Tongue (tissue), 2 donors: ENCODE results near the gene JAKMIP1. TPM values are rescaled to one million over a fixed set of nuclear protein-coding genes. Genes with fewer than 3 reads are reported as not detected.

Source experiments
- DNase-seq: peaks from one replicate; pipeline ENCODE4 v3.0.0-alpha.2; 2015
- total RNA-seq: library from RNA; depleted of rRNA; stranded (reverse); fragments of >200 nt; gene quantifications from one replicate; pipeline ENCODE4 v1.2.3, GENCODE V29; 2014

JAKMIP1 gene
- total RNA-seq, 1 donor from 2014 or later, result not detected

DNA sequence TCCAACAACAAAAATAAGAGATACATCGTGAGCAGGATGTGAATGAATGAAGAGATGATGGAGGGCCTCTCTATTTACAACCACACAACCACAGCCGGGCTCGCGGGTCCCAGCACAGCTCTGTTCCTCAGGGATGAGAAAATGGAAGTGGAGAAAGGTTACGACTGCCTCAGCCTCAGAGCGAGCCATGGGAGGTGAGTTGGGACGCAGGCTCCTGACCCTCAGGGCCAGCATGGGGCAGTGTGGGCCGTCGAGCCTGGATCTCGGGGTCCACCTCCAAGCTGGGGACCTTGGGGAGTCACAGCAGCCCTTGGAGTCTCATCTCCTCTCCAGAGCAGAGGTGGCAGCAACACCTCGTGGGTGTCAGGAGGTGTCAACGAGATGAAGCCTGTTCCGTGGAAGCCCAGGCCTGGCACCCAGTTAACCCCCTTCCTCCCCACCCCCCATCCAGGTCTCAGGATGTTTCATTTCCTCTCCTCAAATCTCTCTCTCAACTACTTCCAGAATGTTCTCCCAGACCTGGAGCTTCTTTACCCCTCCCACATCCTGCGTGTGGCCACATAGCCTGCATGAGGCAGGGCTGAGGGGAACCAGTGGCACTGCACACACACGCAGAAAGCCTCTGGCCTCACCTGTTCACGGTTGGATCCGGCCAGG lies 208.1 kb downstream of the JAKMIP1 start:
- DNase-seq, result no peak

DNA sequence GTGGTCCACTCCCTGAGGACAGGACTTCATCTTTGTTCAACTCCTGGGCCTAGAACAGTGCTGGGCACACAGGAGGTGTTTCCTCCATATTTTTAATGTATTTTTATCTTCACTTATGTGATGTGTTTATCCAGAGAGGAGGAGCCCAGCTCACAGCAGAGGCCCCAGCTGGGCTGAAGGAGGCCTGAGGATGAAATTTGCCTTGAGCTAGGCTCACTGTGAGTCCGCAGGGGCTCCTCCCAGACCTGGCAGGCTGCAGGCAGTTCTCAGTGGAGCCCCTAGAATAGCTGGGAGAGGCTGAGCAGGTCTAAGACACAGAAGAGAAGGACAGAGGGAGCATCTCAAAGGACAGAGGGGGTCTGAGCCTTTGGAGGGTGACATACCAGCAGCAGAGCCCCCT lies 208.9 kb downstream of the JAKMIP1 start:
- no peak for DNase-seq

DNA sequence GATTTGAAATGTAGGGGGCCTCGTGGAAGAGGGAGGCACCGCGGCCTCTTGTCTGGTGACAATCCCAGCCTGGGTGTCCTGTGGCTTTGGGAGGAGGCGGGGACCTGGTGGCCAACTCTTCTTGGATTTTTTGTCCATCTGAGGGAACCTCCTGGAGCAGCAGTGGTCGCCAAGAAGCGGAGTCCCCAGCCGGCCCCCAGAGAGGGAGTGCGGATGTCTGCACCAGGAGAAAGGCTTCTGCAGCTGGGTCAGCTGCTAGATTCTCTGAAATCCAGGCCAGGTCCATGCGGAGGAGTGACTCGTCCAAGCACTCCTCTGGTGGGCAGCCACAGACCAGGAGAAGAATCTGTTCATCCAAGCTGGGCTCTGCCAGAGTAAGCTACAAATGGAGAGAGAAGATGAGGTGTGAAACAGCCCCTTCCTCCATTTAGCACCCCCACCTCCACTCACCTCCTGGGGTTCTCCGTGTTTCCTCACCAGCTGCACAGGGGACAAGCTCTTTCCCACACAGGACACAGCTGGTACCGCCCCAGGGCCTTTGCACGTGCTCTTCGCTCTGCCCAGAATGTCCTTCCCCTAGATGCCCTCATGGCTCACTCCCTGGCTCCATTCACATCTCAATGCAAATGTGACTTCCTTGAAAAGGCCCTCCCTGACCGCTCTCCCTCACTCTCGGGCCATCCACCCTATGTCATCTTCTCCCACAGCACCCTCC lies 209.7 kb downstream of the JAKMIP1 start:
- no peak for DNase-seq

DNA sequence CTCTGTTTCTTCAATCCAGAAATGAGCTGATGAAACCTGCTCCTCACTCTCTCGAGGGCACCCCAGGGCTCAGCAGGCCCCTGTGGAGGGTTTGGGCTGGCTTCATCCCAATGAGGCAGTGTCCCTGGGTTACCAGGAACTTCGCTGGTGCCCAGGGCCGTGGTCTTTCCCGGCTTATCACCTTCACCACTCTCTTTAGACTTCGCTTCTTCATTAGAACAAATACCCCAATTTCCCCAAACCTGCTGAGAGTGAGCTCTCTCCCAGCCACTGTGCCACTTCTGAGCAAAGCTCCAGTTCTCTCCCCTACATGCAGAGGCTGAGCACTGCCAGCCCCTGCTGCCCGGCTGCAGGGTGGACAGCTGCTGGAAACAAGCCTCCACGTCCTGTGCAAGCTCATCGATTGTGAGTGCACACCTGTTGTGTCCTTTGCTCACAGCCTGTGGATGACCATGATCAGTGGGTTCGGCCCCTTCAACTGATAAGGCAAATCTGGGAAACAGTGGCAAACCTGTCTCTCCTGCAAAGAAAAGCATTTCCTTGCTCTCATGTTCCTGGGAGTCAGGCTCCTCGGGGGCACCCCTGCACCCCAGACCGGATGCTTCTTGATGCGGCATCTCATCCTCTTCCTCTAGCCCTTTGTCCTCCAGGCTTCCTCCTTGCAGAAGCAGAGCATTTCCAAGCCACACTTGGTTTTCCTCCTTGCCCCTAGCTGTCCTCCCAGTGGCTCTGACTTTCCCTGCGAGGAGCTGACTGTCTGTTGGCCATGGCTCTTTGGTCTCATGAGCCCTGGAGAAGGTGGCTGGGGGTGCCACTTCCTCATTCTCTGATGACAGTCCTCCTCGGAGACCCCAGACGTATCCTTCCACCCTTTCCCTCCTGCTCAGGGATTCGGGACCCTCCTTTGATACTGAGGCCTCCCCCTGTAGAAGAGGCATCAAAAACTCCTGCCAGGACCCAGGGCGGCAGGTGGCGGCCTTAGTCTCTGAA lies 210.8 kb downstream of the JAKMIP1 start:
- DNase-seq, result no peak

DNA sequence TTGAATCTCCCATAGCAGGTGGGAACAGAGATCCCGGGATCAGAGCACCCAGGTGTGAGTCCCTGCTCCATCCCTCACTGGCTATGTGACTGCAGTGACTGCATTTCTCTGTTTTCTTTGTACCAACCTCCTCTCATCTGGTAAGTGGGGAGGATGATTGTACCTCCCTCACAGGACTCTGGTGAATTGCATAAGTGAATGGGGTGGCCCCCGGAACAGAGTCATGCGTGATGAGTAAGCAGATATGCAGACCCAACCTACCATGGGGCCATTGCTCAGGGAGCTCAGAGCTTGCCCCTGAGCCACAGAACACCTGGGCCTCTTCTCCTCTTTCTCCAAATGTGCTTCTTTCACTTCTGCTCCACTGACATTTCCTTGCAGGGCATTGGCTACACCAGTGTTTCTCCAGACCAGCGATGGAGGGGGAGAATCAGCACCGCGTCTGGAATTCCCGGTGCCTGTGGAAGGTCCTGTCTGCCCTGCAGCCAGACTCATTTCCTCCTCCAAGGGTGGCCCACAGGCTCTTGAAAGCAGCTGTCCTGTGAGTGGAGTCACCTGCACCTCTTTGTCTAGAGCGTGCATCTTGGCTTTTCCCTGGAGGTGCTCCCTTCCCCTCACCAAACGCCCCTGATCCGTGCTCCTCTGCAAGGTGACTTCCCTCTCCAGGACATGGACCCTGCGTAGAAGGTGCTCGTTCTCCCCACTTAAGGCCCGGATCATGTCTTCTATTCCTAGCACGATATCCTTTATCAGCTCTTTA lies 212.1 kb downstream of the JAKMIP1 start:
- no peak for DNase-seq

DNA sequence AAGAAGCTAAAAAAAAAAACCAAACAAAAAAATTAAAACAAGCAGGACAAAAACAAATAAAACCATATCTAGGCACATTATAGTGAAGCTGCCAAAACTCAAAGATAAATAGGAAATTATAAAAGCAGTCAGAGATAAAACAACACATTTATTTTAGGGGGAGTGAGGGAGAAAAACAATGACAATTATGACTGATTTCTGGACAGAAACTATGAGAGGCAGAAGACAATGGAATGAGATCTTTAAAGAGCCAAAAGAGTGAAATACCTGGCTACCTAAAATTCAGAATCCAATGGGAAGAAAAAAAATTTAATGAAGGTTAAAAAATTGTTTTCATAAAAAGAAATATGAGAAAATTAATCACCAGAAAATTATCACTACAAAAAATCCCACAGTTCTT lies 215.5 kb downstream of the JAKMIP1 start:
- DNase-seq, result no peak

DNA sequence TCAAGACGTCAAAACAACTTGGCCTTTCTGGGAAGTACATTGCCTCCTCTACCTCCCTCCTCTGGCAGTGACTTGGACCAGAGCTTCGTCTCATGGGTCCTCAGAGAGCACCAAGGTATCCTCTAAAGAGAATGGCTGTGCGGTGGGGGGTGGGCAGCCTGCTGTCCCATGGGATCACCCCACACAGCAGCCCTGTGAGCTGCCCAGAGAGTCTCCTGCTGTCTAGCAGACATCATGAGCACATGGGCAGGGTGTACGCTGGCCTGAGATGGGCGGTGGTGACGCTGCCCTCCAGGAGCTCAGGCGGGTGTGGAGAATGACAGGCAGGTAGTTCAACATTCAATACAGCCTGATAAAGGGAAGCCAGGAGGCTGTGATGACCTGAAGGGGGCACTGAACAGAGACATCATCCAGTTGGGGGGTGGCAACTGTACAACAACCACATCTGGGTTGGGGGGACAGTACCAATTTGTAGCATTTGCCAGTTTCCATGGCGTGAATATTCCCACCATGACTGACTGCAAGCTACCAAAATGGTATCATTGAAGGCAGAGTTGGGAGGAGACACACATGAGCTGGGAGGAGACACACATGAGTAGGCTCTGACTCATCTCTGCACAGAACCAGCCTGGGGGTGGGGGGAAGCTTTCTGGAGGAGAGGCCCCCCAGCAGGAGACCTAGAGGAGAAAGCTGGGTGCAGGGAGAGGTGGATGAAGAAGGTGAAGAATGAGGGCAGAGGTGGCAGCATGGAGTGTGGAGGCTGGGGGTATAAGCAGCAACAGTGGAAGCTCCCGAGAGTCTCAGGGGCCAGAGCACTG lies 218.0 kb downstream of the JAKMIP1 start:
- no peak for DNase-seq

DNA sequence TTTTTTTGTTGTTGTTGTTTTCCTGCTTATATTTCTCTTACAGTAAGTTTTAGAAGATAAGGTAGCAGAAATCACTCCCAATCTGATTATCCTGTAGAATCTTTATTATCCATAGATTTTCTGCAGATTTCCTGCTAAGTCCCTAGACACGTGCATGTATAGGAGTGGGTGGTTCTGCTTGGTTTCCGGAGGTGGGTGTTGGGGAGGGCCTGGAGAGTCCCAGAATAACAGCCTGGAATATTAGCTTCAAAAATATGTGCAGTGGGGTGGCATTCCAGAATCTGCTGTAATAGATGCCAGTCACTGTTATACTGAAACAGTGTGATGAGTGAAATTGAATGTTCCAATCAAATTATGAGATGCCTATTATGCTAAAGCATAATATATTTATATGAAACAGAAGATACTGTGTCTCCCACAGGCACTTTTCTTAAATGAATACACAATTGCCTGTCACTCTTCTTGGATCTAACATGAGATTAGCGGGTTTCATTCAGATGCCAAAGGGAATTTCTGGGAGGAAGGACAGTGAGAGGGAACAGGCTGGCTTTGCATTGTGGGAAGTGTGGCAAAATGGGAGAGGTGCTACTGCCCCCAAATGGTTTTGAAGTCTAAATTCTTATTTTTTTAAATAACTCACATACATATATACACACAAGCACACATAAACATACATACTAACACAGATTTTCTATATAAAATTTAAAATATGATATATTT lies 219.8 kb downstream of the JAKMIP1 start:
- DNase-seq, result peak; percentile 24

DNA sequence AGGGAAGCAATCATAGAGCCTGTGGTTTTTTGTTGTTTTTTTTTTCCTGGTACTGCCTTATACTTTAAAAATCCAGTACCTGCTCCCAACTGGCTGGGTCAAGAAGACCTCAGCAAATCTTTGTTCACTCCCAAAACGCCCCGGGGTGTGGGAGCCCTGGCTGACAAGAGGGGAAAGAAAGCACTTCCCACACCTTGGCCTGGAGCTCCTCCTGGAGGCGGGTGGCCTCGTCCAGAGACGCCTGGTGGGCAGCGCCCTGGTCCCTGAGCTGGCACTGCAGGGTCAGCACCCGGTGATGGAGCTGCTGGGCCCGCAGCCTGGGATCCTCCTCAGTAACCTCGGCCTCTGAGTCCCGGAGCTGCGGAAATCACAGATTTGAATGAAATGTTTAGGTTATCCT lies 220.4 kb downstream of the JAKMIP1 start:
- no peak for DNase-seq

DNA sequence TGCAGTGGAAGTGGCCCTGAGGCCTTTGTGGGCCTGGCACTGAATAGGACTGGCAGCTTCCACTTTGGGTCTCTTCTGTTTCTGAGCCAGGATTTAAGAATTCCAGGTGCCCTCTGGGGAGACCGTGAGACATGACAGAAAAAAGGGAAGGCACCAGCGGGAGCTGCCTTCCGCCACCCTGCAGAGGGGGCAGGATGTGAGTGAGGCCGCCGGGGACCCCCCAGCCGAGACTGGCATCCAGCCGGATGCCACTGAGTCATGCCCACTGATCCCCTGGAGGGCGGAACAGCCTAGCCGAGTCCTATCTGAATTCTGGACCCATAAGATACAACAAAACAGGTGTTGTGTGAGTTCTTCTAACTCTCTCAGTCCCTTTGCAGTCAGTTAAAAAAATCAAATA lies 223.4 kb downstream of the JAKMIP1 start:
- no peak for DNase-seq

DNA sequence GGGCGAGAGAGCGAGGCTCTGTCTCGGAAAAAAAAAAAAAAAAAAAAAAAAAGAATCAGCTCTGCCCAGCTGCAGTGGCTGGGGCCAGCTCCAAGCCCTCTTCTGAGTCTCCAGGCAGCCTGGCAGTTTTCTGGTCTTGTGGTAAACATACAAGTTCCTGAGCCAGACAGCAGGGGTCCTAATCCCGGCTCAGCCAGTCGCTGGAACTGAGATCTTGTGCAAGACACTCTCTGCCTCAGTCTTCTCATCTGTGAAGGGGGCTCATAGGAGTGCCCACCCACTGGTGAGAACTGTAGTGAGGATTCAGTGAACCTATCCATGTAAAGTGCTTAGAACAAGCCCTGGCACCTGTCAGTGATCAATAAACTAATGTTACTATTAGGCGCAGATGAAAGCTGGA lies 223.9 kb downstream of the JAKMIP1 start:
- no peak for DNase-seq

Other genes with a start within 250 kb of the JAKMIP1 start
- gene C4orf50, start 182.1 kb downstream of the JAKMIP1 start, total RNA-seq, result 0.10 TPM
- 14.0 TPM for gene WFS1, start 69.3 kb upstream of the JAKMIP1 start, total RNA-seq